OCI-LY3 (cell line): ENCODE results near the gene RNF157.

Source experiments
- H2AFZ ChIP-seq: fragments of 200-600, 300-600 bp; shearing (Covaris generic); 2 replicates; pipeline ENCODE4 v1.6.0; 2014; ENCODE audit warnings: antibody characterized with exemption, low read depth, low read length
- H3K27ac ChIP-seq: fragments of 200-600, 300-600 bp; sonication (generic); 2 replicates; pipeline ENCODE4 v1.5.1; 2014; ENCODE audit warnings: mild to moderate bottlenecking, low read length, moderate library complexity, mixed read lengths
- H3K27me3 ChIP-seq: fragments of 200-600, 300-600 bp; sonication (generic); 2 replicates; pipeline ENCODE4 v1.6.1; 2014; ENCODE audit warnings: low read depth, low read length, mixed read lengths
- H3K36me3 ChIP-seq: fragments of 200-600, 300-600 bp; sonication (generic); replicated peaks from 2 replicates; pipeline ENCODE3; 2014; ENCODE audit warnings: low read depth, low read length, mixed read lengths
- H3K4me1 ChIP-seq: fragments of 300-600, 200-600 bp; sonication (generic); 2 replicates; pipeline ENCODE4 v1.6.1; 2014; ENCODE audit warnings: low read length, mixed read lengths
- H3K4me2 ChIP-seq: fragments of 200-600, 300-600 bp; sonication (generic); 2 replicates; pipeline ENCODE4 v1.6.1; 2014; ENCODE audit warnings: low read length, mixed read lengths
- H3K4me3 ChIP-seq: fragments of 300-600, 200-600 bp; sonication (generic); 2 replicates; pipeline ENCODE4 v1.5.1; 2014; ENCODE audit warnings: antibody characterized with exemption, mild to moderate bottlenecking, low read length, moderate library complexity
- H3K79me2 ChIP-seq: fragments of 300-600, 200-600 bp; shearing (Covaris generic); 2 replicates; pipeline ENCODE4 v1.6.1; 2014; ENCODE audit warnings: mild to moderate bottlenecking, low read length, mixed read lengths
- H3K9ac ChIP-seq: fragments of 300-600, 200-600 bp; shearing (Covaris generic); 2 replicates; pipeline ENCODE4 v1.6.0; 2014; ENCODE audit warnings: mild to moderate bottlenecking, low read length, moderate library complexity
- H3K9me3 ChIP-seq: fragments of 200-600, 300-600 bp; shearing (Covaris generic); 2 replicates; pipeline ENCODE4 v1.6.1; 2014; ENCODE audit warnings: low read length, mixed read lengths; ENCODE audit not compliant: insufficient read depth
- H4K20me1 ChIP-seq: fragments of 200-600, 300-600 bp; sonication (generic); 2 replicates; pipeline ENCODE4 v1.6.1; 2016; ENCODE audit warnings: low read length, mixed read lengths; ENCODE audit not compliant: insufficient read depth
- EZH2phosphoT487 ChIP-seq: fragments of 200-600 bp; shearing (Covaris generic); IDR thresholded peaks from 2 replicates; pipeline ENCODE4 v1.6.1; 2018; ENCODE audit warnings: antibody characterized with exemption, mixed run types, low read depth
- TF ChIP-seq, protein P1 (sequence below): fragments of 200-600, 300-600 bp; sonication (generic); IDR thresholded peaks from 2 replicates; pipeline ENCODE4 v1.5.1; 2014; ENCODE audit warnings: antibody characterized with exemption, low read length, low read depth

RNF157 gene

DNA sequence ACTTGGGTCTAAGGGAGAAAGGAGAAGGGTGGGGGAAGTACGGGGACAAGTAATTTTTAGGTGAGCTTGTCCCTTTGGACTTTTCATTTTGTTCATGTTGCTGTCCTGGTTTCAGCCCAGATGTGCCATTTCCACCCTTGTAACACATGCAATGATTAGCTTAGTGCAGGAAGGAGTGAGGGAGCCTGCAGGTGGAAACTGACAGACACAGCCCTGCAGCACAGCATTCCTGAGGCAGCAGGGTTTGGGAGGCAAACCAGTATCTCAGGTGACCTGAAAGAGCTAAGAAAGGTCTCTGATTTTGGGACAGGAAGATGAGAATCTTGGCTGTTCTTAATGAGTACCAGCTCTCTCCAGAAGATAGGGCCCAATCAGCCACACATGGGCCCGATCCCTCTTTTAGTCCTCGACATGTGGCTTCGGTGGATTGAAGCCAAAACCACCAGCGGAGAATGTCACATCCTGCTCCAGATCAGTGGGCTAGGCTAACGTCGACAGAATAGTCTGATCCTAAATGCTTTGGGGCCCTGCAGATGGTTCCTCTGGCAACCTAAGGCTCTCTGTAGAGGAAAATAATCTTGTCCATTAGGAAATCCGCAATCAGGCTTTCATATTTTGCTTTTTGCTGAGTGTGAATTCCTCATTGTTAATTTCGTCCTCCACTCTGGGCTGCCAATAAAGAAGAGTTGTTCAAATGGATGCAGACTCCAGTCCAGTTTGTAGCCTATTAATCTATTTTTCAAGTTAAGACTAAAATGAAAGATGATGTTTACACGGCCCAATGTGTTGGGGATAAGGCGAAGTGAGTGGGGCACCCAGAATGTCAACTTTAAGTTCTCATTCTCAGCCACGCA lies 3.8 kb upstream of the RNF157 start:
- no peaks in the 10 kb centered on the region for H3K27me3 ChIP-seq
- peaks cover 34% of the 10 kb centered on the region for H3K4me1 ChIP-seq
- no peaks in the 10 kb centered on the region for H3K36me3 ChIP-seq
- no peaks in the 10 kb centered on the region for H4K20me1 ChIP-seq
- no peak overlapping the region for H2AFZ ChIP-seq
- no peak overlapping the region for H3K27ac ChIP-seq
- TF ChIP-seq, protein P1, sequence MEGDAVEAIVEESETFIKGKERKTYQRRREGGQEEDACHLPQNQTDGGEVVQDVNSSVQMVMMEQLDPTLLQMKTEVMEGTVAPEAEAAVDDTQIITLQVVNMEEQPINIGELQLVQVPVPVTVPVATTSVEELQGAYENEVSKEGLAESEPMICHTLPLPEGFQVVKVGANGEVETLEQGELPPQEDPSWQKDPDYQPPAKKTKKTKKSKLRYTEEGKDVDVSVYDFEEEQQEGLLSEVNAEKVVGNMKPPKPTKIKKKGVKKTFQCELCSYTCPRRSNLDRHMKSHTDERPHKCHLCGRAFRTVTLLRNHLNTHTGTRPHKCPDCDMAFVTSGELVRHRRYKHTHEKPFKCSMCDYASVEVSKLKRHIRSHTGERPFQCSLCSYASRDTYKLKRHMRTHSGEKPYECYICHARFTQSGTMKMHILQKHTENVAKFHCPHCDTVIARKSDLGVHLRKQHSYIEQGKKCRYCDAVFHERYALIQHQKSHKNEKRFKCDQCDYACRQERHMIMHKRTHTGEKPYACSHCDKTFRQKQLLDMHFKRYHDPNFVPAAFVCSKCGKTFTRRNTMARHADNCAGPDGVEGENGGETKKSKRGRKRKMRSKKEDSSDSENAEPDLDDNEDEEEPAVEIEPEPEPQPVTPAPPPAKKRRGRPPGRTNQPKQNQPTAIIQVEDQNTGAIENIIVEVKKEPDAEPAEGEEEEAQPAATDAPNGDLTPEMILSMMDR: no peak
- TF ChIP-seq EZH2phosphoT487: no peak
- H3K9ac ChIP-seq: no peak overlapping the region
- H3K9me3 ChIP-seq: no peaks in the 10 kb centered on the region
- no peaks in the 10 kb centered on the region for H3K79me2 ChIP-seq
- H3K4me3 ChIP-seq: no peak overlapping the region
- H3K4me2 ChIP-seq: no peak overlapping the region

DNA sequence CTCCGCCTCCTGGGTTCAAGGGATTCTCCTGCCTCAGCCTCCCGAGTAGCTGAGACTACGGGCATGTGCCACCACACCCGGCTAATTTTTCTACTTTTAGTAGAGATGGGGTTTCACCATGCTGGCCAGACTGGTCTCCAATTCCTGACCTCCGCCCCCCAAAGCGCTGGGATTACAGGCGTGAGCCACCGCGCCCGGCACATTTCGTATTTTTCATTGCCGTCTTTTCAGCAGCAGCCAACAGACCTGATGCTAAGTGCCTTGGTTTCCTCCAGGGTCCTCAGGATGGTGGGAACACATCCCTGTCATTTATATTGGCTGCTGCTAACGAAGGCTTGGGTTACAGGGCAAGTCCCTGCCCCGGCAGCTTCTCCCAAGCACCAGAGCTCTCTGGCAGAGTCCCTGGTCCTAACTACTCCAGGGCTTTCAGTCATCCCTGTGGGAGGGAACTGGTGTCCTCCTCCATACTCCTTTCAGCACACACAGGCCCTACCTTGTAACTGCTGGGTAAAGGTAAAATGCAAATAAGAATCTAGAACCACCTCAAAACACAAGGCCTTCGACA lies 1.5 kb upstream of the RNF157 start:
- no peak for TF ChIP-seq EZH2phosphoT487
- TF ChIP-seq, protein P1: no peak
- Histone ChIP-seq H3K79me2 (no peaks in the 10 kb centered on the region), H3K27me3 (no peaks in the 10 kb centered on the region), H3K27ac (no peak overlapping the region), H3K9ac (no peak overlapping the region), H3K36me3 (no peaks in the 10 kb centered on the region), H3K4me1 (peaks cover 29% of the 10 kb centered on the region), H2AFZ (no peak overlapping the region), H3K4me2 (no peak overlapping the region), H3K9me3 (no peaks in the 10 kb centered on the region), H4K20me1 (no peaks in the 10 kb centered on the region), H3K4me3 (no peak overlapping the region)

DNA sequence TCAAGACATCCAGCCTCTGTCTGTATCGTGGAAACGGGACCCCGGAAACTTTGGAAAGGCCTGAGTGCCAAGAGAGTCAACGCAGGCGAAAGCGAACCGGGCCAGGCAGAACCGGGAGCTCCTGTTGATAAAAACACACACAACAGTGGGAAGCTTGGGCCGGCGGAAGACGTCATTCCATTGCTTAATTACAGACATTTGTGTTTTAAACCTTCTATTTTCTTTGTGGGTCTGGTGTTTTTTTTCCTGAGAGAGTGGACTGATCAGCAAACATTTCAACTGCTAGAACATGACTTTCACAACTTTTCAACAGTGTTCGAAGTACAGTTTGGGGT lies 878 bp upstream of the RNF157 start:
- Histone ChIP-seq H3K36me3 (no peaks in the 10 kb centered on the region), H3K27ac (no peak overlapping the region), H2AFZ (no peak overlapping the region), H3K4me1 (peaks cover 25% of the 10 kb centered on the region), H3K79me2 (no peaks in the 10 kb centered on the region), H3K4me3 (no peak overlapping the region), H3K27me3 (no peaks in the 10 kb centered on the region), H4K20me1 (no peaks in the 10 kb centered on the region), H3K9ac (no peak overlapping the region), H3K9me3 (no peaks in the 10 kb centered on the region), H3K4me2 (no peak overlapping the region)
- TF ChIP-seq, protein P1: no peak
- TF ChIP-seq EZH2phosphoT487: no peak

DNA sequence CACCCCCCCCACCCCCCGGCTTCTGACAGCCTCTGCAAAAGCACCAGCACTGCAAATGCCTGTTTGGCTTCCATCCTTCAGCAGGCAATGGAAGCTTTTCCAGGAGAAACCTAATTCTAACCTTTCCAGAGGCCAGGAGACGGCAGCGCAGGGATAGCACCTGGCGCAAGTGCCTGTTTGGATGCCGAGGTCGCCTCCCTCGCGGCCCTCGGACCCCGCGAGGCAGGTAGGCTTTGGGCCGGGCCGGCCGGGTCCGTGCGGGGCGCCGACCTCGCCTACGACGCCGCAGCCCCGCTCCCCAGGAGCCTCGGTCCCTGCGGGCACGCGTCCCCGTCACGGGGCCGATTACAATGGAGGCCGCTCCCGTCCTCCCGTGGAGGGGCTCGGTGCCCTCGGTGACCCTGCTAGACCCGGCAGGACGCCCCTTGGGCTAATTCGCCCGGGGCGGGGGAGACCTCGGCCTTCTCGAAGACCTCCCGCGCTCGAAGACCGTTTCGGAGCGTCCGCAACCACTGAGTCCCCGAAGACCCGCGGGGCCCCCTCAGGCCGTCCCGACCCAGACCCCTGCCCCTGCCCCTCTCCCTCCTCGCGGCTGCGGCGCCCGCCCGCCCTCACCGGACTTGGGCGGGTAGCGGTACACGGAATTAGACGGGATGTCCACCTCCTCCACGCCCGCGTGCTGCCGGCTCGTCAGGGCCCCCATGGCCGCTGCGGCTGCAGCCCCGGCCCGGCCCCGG lies 587 bp downstream of the RNF157 start:
- TF ChIP-seq, protein P1: no peak
- TF ChIP-seq EZH2phosphoT487: no peak
- no peaks in the 10 kb centered on the region for H3K36me3 ChIP-seq
- H3K4me2 ChIP-seq: no peak overlapping the region
- no peaks in the 10 kb centered on the region for H3K9me3 ChIP-seq
- H2AFZ ChIP-seq: no peak overlapping the region
- H3K9ac ChIP-seq: no peak overlapping the region
- no peaks in the 10 kb centered on the region for H4K20me1 ChIP-seq
- no peak overlapping the region for H3K4me3 ChIP-seq
- no peak overlapping the region for H3K27ac ChIP-seq
- H3K4me1 ChIP-seq: peaks cover 15% of the 10 kb centered on the region
- H3K27me3 ChIP-seq: no peaks in the 10 kb centered on the region
- H3K79me2 ChIP-seq: no peaks in the 10 kb centered on the region
